ENCODE data around the gene RBKS.

DNA sequence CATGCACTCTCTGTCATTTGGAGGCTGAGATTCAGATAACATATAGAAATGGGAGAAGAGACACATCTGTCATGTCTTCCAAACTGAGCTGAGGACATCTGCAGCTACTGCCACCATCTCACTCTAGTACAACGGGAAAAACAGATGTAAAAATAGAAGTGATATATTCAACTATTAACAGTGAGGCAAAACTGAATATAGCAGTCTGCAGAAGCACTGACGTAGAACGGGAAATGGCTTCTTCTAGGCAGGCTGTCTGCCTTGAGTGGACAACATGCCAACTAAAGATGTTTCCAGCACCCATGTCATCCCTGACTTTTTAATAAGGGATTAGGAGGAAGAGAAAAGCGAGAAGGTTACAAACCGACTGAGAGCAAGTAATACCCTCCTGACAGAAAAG lies 67.1 kb downstream of the RBKS start:
- TF ChIP-seq, protein P1, sequence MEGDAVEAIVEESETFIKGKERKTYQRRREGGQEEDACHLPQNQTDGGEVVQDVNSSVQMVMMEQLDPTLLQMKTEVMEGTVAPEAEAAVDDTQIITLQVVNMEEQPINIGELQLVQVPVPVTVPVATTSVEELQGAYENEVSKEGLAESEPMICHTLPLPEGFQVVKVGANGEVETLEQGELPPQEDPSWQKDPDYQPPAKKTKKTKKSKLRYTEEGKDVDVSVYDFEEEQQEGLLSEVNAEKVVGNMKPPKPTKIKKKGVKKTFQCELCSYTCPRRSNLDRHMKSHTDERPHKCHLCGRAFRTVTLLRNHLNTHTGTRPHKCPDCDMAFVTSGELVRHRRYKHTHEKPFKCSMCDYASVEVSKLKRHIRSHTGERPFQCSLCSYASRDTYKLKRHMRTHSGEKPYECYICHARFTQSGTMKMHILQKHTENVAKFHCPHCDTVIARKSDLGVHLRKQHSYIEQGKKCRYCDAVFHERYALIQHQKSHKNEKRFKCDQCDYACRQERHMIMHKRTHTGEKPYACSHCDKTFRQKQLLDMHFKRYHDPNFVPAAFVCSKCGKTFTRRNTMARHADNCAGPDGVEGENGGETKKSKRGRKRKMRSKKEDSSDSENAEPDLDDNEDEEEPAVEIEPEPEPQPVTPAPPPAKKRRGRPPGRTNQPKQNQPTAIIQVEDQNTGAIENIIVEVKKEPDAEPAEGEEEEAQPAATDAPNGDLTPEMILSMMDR (IDR thresholded peaks at IDR 0.05) = no peak
- no peak for TF ChIP-seq POLR2A (IDR thresholded peaks at IDR 0.05)
